Subcutaneous adipose tissue (tissue), 4 donors: Measurements from ENCODE around the gene CPNE8. TPM values are rescaled to one million over a fixed set of nuclear protein-coding genes. Genes with fewer than 3 reads are reported as not detected.

Experiments used
- total RNA-seq, 4 donors: library from RNA; depleted of rRNA; stranded (reverse); fragments of >200 nt; gene quantifications; one replicate each; pipeline ENCODE4 v1.1.0, GENCODE V29; 2016
- TF ChIP-seq, protein P1 (sequence below): fragments of 450-650 bp; IDR thresholded peaks from one replicate; pipeline ENCODE4 v1.5.1; 2016; ENCODE audit warnings: low read depth, mild to moderate bottlenecking, control low read depth, antibody characterized with exemption, moderate library complexity

The CPNE8 gene
- total RNA-seq, 4 donors from 2014 or later = 26.4 to 44.7 (median 37.7) TPM

DNA sequence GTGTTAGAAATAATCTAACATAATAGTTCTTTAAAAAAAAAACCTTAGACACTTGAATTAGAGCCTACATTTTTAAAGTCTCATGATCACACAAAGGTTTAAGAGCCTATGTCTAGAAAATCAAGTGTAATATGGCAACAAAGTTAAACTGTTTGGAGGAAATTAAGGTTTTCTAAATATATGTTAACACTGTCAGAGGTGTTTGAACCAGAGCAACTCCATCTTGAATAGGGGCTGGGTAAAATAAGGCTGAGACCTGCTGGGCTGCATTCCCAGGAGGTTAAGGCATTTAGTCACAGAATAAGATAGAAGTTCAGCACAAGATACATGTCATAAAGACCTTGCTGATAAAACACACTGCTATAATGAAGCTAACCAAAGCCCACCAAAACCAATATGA lies 12.4 kb downstream of the CPNE8 start:
- TF ChIP-seq, protein P1, sequence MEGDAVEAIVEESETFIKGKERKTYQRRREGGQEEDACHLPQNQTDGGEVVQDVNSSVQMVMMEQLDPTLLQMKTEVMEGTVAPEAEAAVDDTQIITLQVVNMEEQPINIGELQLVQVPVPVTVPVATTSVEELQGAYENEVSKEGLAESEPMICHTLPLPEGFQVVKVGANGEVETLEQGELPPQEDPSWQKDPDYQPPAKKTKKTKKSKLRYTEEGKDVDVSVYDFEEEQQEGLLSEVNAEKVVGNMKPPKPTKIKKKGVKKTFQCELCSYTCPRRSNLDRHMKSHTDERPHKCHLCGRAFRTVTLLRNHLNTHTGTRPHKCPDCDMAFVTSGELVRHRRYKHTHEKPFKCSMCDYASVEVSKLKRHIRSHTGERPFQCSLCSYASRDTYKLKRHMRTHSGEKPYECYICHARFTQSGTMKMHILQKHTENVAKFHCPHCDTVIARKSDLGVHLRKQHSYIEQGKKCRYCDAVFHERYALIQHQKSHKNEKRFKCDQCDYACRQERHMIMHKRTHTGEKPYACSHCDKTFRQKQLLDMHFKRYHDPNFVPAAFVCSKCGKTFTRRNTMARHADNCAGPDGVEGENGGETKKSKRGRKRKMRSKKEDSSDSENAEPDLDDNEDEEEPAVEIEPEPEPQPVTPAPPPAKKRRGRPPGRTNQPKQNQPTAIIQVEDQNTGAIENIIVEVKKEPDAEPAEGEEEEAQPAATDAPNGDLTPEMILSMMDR = no peak

DNA sequence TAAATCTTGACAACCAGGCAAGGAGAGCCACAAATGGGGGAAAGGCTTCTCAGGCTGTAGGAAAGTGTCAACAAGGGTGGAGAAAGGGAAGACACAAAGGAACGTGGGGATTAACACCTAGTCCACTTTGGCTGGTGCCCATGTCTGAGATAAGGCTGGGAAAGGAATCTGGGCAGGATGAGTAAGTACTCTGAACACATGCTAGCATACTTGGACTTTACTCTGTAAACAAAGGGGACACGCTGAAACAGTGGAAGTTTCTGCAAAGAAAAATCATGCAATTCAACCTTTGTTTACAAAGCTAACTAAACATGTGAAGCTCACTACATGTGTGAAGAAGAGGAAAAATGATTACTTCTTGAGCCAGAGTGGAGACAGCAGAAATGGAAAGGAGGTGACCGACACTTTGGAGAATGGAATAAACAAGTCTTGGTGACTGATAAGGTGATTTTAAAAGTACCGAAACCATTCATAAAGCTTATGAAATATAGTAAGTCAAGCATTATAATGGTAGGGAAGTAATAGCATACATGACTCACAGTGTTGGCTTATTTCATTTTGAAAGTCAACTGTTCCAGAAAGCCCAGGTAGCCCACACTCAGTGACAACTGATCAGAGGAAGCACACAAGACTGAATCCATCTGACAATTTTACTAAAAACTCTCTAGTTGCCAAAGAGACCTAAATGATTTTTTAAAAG lies 13.2 kb downstream of the CPNE8 start:
- TF ChIP-seq, protein P1 = no peak

DNA sequence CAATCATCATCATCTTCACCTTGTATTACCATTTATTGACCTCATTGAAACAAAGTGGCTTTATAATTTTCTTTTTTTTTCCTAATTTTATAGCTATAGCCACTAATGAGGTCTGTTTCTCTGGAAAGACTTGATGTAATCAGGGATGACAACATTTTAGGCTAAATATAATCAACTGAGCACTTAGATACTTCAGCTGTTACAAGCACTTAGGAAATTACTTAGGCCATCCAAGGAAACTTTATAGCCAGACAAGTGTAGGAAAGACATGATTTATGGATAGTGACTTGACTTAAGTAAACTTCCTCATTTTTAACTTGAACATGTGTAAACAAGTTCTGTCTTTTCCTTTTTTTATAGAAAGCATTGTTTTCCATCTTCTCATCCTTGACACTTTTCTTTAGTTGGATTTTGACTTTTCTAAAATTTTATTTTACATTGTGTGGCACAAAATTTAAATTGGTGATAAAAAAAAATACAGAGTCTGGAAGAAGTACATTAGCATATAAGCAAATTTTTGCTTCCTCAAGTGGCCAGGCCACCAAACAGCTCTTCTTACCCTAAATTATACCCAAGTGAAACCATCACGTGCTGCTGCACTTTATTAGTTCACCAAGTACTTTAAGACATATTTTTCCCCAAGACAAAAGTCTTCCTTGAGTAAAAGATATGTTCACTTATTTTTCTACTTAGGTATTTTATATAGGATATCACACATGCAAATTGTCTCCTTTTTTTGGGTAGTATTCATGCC lies 15.1 kb downstream of the CPNE8 start:
- TF ChIP-seq, protein P1 = no peak

DNA sequence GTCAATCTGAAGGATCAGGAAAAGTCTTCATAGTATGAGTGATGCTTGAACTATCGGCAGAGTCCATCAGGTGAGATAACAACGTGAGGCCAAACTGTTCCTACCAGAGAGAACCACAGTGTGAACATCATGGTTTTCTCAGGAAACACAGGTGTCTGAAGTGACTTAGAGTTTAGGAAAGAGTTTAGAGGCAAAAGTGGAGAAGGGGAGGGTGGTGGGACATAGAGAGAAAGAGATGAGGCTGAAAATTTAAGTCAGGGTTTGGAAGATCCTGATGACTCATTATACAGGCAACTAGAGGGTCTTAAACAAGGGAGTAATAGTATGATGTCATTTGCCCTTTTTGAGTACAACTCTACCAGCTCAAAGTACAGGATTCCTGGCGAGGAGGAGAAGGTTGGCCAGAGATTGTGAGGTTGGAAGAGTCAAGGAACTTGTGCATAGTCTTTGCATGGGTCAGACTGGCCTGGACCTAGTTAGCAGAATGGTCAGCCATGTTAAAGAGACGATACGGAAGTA lies 16.0 kb downstream of the CPNE8 start:
- TF ChIP-seq, protein P1 = no peak

DNA sequence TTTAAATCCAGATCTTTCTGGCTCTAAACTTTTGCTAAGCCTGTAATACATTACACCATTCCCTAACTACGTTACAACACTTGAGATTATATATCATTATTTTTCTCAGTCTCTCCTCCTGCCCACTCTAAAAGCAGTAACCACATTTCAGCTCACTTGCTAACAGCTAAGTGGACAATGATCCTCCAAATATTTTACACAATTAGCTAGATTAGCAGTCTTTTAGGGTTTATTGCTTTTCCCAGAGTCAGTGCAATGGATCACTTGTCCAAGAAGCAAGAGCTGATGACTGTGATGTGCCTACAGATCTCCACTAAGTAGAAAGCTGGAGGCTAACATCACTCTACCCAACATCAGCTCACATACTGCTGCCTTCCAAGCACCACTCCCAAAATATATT lies 17.6 kb downstream of the CPNE8 start:
- TF ChIP-seq, protein P1 = no peak

DNA sequence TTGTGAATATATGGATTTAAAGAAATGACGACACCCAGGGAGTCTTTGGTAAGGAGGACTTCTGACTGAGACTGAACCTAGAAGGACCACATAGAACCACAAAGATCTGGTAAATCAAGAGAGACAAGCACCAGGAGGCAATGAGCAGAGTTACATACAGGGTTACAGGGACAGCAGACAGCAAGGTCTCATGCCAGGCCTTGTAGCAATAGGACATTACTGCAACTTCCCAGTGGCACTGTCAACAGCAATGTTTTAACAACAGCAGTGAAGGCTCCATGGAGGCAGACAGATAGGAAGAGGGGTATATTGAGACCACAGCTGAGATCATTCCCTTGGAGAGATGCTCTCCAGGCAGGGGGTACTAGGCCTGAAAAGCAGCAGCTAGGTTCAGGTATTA lies 18.5 kb downstream of the CPNE8 start:
- TF ChIP-seq, protein P1 = no peak

DNA sequence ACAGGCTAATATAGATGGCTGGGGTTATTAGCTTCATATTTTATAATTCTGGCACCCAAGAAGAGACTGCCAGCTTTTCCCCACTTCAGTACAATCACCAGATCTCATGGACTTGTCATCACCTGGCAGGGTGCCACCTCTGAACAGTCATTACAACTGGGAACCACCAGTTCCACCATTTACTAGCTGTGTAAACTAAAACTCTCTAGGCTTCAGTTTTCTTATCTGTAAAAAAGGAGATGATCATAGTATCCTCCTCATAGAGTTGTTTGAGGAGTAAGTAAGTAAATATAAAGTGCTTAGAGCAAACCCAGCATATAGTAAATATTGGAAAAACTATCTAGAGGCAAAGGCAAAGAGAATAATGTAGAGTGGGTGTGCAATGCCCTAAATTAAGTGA lies 19.3 kb downstream of the CPNE8 start:
- TF ChIP-seq, protein P1 = no peak
